Endothelial cell (in vitro differentiated cells): Measurements from ENCODE around the gene FYB2. TPM values are rescaled to one million over a fixed set of nuclear protein-coding genes. Genes with fewer than 3 reads are reported as not detected.
A peak's percentile ranks its signal among the peaks of the same experiment; 100 is the strongest.

Experiments used
- DNase-seq: peaks from one replicate; pipeline ENCODE4 v3.0.0; 2021; ENCODE audit warnings: low spot score
- H3K27ac Mint-ChIP-seq: one replicate; pipeline ENCODE4 v1.8.0; 2021; ENCODE audit warnings: mixed read lengths, inconsistent platforms; ENCODE audit not compliant: unreplicated experiment
- H3K27me3 Mint-ChIP-seq: one replicate; pipeline ENCODE4 v1.8.0; 2021; ENCODE audit warnings: mild to moderate bottlenecking, moderate library complexity, mixed read lengths, inconsistent platforms; ENCODE audit not compliant: unreplicated experiment
- H3K36me3 Mint-ChIP-seq: one replicate; pipeline ENCODE4 v1.8.0; 2021; ENCODE audit warnings: mild to moderate bottlenecking, low read depth, mixed read lengths, inconsistent platforms; ENCODE audit not compliant: unreplicated experiment
- H3K4me1 Mint-ChIP-seq: one replicate; pipeline ENCODE4 v1.8.0; 2021; ENCODE audit warnings: mild to moderate bottlenecking, mixed read lengths, inconsistent platforms; ENCODE audit not compliant: unreplicated experiment
- H3K4me3 Mint-ChIP-seq: one replicate; pipeline ENCODE4 v1.8.0; 2021; ENCODE audit warnings: mild to moderate bottlenecking, mixed read lengths, inconsistent platforms; ENCODE audit not compliant: unreplicated experiment
- H3K9me3 Mint-ChIP-seq: one replicate; pipeline ENCODE4 v1.8.0; 2021; ENCODE audit warnings: mixed read lengths, inconsistent platforms; ENCODE audit not compliant: unreplicated experiment
- total RNA-seq: library from RNA; stranded (reverse); fragmentation: NEBNext Ultra II Directional; extraction: Animal tissue kit (Norgen Biotek cat#: 25700); gene quantifications from one replicate; pipeline ENCODE4 v1.2.1, GENCODE V29; 2021; ENCODE audit not compliant: unreplicated experiment
- TF ChIP-seq, protein P1 (sequence below): fragments of 200-600 bp; sonication (generic); IDR thresholded peaks from one replicate; pipeline ENCODE4 v1.5.0; 2021; ENCODE audit warnings: antibody characterized with exemption; ENCODE audit not compliant: unreplicated experiment

Gene FYB2
- total RNA-seq, 1 donor from 2014 or later = 0.18 TPM

DNA sequence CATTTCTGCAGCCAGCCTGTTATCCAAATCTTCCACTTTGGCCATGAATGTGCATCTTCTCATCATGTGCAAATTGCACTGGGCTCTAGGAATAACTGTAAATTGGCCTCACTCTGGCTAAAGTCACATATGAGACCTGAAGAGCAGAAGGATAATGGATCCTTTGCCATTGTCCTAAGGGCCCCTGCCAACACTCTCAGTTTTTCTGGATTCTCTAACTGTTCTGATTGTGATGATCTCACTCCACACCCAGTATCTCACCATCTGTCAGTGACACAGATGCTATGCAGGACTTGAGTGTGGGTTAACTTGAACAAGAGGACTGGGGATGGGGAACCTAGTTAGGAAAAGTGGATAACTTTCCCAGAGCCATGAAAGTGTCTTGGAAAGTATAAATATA lies 8.5 kb upstream of the FYB2 start:
- no peaks in the 10 kb centered on the region for H3K9me3 Mint-ChIP-seq
- no peaks in the 10 kb centered on the region for H3K4me1 Mint-ChIP-seq
- H3K36me3 Mint-ChIP-seq = no peaks in the 10 kb centered on the region
- H3K27me3 Mint-ChIP-seq = peaks cover 3% of the 10 kb centered on the region
- no peak overlapping the region for H3K4me3 Mint-ChIP-seq
- TF ChIP-seq, protein P1, sequence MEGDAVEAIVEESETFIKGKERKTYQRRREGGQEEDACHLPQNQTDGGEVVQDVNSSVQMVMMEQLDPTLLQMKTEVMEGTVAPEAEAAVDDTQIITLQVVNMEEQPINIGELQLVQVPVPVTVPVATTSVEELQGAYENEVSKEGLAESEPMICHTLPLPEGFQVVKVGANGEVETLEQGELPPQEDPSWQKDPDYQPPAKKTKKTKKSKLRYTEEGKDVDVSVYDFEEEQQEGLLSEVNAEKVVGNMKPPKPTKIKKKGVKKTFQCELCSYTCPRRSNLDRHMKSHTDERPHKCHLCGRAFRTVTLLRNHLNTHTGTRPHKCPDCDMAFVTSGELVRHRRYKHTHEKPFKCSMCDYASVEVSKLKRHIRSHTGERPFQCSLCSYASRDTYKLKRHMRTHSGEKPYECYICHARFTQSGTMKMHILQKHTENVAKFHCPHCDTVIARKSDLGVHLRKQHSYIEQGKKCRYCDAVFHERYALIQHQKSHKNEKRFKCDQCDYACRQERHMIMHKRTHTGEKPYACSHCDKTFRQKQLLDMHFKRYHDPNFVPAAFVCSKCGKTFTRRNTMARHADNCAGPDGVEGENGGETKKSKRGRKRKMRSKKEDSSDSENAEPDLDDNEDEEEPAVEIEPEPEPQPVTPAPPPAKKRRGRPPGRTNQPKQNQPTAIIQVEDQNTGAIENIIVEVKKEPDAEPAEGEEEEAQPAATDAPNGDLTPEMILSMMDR = no peak
- H3K27ac Mint-ChIP-seq = no peak overlapping the region
- DNase-seq = no peak

DNA sequence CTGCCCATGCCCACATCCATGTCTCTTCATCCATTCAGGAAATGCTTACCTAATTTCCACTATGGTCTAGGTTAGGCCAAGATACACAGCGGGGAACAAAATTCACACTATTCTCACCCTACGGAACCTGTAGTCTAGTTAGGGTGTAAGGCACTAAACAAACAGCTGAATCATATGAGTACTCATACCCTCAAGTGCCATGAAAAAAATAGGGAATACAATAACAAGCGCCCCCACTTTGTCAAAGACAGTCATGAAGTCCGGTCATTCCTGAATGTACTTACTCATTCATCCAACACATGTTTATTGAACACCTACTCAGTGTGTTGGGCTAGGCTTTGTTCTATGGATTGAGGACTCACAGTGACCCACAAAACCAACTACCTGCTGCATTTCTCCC lies 6.2 kb upstream of the FYB2 start:
- no peaks in the 10 kb centered on the region for H3K4me1 Mint-ChIP-seq
- H3K4me3 Mint-ChIP-seq = no peak overlapping the region
- H3K9me3 Mint-ChIP-seq = no peaks in the 10 kb centered on the region
- TF ChIP-seq, protein P1 = no peak
- no peak overlapping the region for H3K27ac Mint-ChIP-seq
- H3K36me3 Mint-ChIP-seq = no peaks in the 10 kb centered on the region
- DNase-seq = no peak
- H3K27me3 Mint-ChIP-seq = peaks cover 3% of the 10 kb centered on the region

DNA sequence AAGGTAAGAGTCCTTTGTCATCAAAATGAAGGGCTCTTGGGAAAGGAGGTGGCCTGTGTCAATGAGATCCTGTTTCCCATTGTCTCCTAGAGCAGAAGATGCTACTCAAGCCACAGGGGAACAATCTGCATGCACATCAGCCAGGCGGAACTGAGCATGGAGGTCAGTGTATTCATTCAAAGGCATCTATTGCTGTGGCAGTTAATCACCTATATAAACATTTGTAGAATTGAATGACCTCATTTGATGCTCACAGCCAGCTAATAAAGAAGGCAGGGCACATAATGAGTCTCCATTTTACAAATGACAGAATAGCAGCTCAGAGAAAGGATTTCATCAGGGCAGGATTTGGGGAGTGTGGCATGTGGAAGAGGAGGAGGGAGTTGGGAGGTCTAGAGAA lies 5.7 kb upstream of the FYB2 start:
- H3K4me3 Mint-ChIP-seq = no peak overlapping the region

DNA sequence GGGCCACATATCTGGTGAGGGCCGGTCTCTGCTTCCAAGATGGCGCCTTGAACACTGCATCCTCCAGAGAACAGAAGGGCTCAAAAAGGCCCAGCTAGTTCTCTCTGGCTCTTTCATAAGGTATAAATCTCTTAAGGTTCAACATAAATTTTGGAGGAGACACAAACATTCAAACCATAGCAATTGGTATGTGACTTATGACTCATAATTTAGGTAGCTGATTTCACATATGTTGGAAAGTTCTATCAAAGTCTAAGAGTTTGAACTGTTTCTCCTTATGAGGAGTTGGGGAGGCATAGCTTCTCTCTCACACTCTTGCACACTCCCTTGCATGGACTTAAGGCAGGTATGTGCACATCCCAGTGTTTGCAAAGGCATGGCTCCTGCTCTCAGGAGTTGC lies 5.1 kb upstream of the FYB2 start:
- Mint-ChIP-seq H3K27me3 (peaks cover 3% of the 10 kb centered on the region), H3K36me3 (no peaks in the 10 kb centered on the region), H3K4me1 (no peaks in the 10 kb centered on the region), H3K4me3 (no peak overlapping the region), H3K9me3 (no peaks in the 10 kb centered on the region), H3K27ac (no peak overlapping the region)
- TF ChIP-seq, protein P1 = no peak
- DNase-seq = no peak

More for the DNA sequence above, 5.7 kb upstream of the FYB2 start:
- Mint-ChIP-seq H3K4me1 (no peaks in the 10 kb centered on the region), H3K9me3 (no peaks in the 10 kb centered on the region), H3K27ac (no peak overlapping the region), H3K27me3 (peaks cover 3% of the 10 kb centered on the region), H3K36me3 (no peaks in the 10 kb centered on the region)
- no peak for DNase-seq
- TF ChIP-seq, protein P1 = no peak

DNA sequence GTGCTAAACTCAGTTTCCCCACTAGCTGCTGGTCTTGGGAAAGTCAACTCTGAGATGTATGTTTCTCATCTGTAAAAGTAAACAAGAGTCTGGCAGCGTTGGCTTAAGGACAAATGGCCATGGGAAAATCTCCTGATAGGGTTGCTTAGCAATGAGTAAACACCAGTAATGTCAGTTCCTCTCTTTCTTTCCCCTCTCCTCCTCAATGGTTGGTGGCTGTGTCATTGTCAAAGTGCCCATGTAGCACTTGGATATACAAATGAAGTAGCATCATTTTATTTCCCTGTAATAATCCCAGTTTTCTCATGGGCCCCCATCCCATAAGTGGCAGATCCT lies 2.2 kb upstream of the FYB2 start:
- Mint-ChIP-seq H3K27ac (peak overlapping the region; percentile 3), H3K4me1 (peaks cover 17% of the 10 kb centered on the region), H3K27me3 (peaks cover 2% of the 10 kb centered on the region), H3K9me3 (no peaks in the 10 kb centered on the region), H3K36me3 (no peaks in the 10 kb centered on the region), H3K4me3 (no peak overlapping the region)
- TF ChIP-seq, protein P1 = no peak
- DNase-seq = no peak
